Pancreas (tissue), 10 donors: Measurements from ENCODE around the gene MYL12A. TPM values are rescaled to one million over a fixed set of nuclear protein-coding genes. Genes with fewer than 3 reads are reported as not detected.

Experiments used
- ATAC-seq, 4 donors: fragments of 200-7000 bp; cut with Tn5 transposase; one replicate each; pipeline versions ENCODE4 v1.8.0 to v1.9.1; 2020; ENCODE audit warnings: mild to moderate bottlenecking in 4 of 4, moderate library complexity in 4 of 4
- DNase-seq, 6 donors: peaks; one replicate each; pipeline ENCODE4 v3.0.0-alpha.2; 2020
- FAIRE-seq: peaks from 2 replicates; lab custom pipeline; 2012; peaks lifted over from hg19 to GRCh38; lab: Jason Lieb, UNC
- H3K27ac ChIP-seq, 4 donors: fragments of 200-600 bp; sonication (generic); 1 replicate in 3 of 4; 2 replicates in 1 of 4; pipeline versions ENCODE4 v1.5.0 to v1.8.0; 2020
- H3K27me3 ChIP-seq, 4 donors: fragments of 200-600 bp; one replicate each; pipeline ENCODE4 v1.8.0; 2021
- H3K36me3 ChIP-seq, 3 donors: fragments of 200-600 bp; sonication (generic) in 1 of 3; one replicate each; pipeline versions ENCODE4 v1.5.0 to v1.8.0; 2020 to 2021
- H3K4me1 ChIP-seq, 3 donors: fragments of 200-600 bp; one replicate each; pipeline ENCODE4 v1.8.0; 2021
- H3K4me3 ChIP-seq, 4 donors: fragments of 200-600 bp; sonication (generic) in 2 of 4; one replicate each; pipeline versions ENCODE4 v1.5.0 to v1.8.0; 2020 to 2021
- H3K9me3 ChIP-seq, 4 donors: fragments of 200-600 bp; one replicate each; pipeline ENCODE4 v1.8.0; 2021
- WGBS, 2 donors: extraction: QIAGEN DNeasy Blood & Tissue Kit; methylation state at CpG; one replicate each; pipeline ENCODE4 v1.1.7; 2013; 5-methylcytosine and 5-hydroxymethylcytosine counted together
- intact Hi-C, 3 donors: fragments of 100-400 bp; cut with DNase I; formaldehyde crosslinking; loops; one replicate each; pipeline versions ENCODE4 v1.11.1 to v1.14.2; 2022
- polyA plus RNA-seq, 2 donors: library from polyadenylated mRNA; stranded (reverse); fragments of 200-250 nt; gene quantifications; one replicate each; pipeline ENCODE4 v1.2.3, GENCODE V29; 2013
- total RNA-seq, 6 donors: library from RNA; stranded (reverse); fragmentation: NEBNext Ultra II Directional in 4 of 6; extraction: Animal tissue kit (Norgen Biotek cat#: 25700) in 4 of 6; gene quantifications; one replicate each; pipeline versions ENCODE4 v1.2.1 to v1.2.4, GENCODE V29; 2021 to 2023
- TF ChIP-seq, protein P1 (sequence below), 4 donors: fragments of 200-600 bp; sonication (generic) in 3 of 4; IDR thresholded peaks; one replicate each; pipeline versions ENCODE4 v1.5.0 to v1.8.0; 2021; ENCODE audit warnings: antibody characterized with exemption in 4 of 4
- donor health status: healthy with polysubstance abuse.
- donor health status: DM: no; HTN: no; CAD: no; lungs with moderate emphysema.
- donor health status: DM: no; HTN: no; CAD: no.
- donor health status: control.
- donor health status: control.
- donor health status: Bipolar disorder and iron deficiency.
- donor health status: DM: yes; HTN: yes; CAD: no.
- donor health status: DM: no; HTN: no; CAD: no.
- donor health status: DM: no; HTN: no; CAD: no.
- donor health status: DM: yes; HTN: yes; CAD: no.

Gene MYL12A
- total and polyA plus RNA-seq, 8 donors: 89.6 to 203 (median 116) TPM

- Histone ChIP-seq H3K27ac (peak overlapping the region in 2 of 4 donors; percentile 3 to 66), H3K4me3 (no peak overlapping the region), H3K27me3 (no peaks in the 10 kb centered on the region), H3K9me3 (no peaks in the 10 kb centered on the region), H3K36me3 (peaks cover 0 to 28% (median 16%) of the 10 kb centered on the region in 3 donors), H3K4me1 (peaks cover 21 to 40% (median 39%) of the 10 kb centered on the region in 3 donors)
- TF ChIP-seq, protein P1, sequence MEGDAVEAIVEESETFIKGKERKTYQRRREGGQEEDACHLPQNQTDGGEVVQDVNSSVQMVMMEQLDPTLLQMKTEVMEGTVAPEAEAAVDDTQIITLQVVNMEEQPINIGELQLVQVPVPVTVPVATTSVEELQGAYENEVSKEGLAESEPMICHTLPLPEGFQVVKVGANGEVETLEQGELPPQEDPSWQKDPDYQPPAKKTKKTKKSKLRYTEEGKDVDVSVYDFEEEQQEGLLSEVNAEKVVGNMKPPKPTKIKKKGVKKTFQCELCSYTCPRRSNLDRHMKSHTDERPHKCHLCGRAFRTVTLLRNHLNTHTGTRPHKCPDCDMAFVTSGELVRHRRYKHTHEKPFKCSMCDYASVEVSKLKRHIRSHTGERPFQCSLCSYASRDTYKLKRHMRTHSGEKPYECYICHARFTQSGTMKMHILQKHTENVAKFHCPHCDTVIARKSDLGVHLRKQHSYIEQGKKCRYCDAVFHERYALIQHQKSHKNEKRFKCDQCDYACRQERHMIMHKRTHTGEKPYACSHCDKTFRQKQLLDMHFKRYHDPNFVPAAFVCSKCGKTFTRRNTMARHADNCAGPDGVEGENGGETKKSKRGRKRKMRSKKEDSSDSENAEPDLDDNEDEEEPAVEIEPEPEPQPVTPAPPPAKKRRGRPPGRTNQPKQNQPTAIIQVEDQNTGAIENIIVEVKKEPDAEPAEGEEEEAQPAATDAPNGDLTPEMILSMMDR (IDR thresholded peaks at IDR 0.05): no peak
- intact Hi-C loops: no loop called here
- no peak for ATAC-seq
- 68 to 70% methylated on average over 3 of the region's 3 CpGs for WGBS, 2 donors
- FAIRE-seq: no peak
- no peak for DNase-seq
These were observed 4.3 kb downstream of the MYL12A start for GRCh38 chr18:3251963-3252277.

GRCh38 chr18:3252843-3253242 lies 5.2 kb downstream of the MYL12A start:
- 88 to 93% methylated on average over 1 of the region's 1 CpG for WGBS, 2 donors
- no peak for DNase-seq
- Histone ChIP-seq H3K9me3 (no peaks in the 10 kb centered on the region), H3K4me1 (peaks cover 30 to 49% (median 48%) of the 10 kb centered on the region in 3 donors), H3K27me3 (no peaks in the 10 kb centered on the region), H3K4me3 (no peak overlapping the region), H3K36me3 (peaks cover 0 to 28% (median 16%) of the 10 kb centered on the region in 3 donors), H3K27ac (peak overlapping the region in 1 of 4 donors; percentile 66)
- no peak for ATAC-seq
- FAIRE-seq: no peak
- TF ChIP-seq, protein P1 (IDR thresholded peaks at IDR 0.05): no peak
- intact Hi-C loops: no loop called here

DNA sequence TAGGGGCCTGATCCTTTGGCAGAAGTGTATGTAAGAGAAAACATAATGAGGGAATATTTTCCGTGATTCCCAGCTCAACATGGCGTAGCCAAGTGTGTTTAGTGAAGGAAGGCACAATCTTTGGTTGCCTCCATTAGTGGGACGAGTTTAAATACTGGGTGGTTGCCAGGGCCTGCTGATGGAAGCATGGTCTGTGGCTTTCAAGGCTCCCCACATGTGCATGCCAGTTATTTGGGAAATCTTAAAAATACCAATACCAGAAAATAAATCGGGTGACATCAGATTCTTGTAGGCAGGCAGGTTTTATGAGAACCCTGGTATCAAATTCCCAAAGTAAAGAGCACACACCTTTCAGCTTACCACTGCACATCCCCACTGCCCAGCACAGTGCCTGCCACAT lies 7.1 kb downstream of the MYL12A start:
- Histone ChIP-seq H3K9me3 (no peaks in the 10 kb centered on the region), H3K4me3 (no peak overlapping the region), H3K36me3 (peaks cover 0 to 28% (median 16%) of the 10 kb centered on the region in 3 donors), H3K27ac (peak overlapping the region in 2 of 4 donors; percentile 93), H3K4me1 (peaks cover 29 to 52% (median 42%) of the 10 kb centered on the region in 3 donors), H3K27me3 (no peaks in the 10 kb centered on the region)
- intact Hi-C loops: no loop called here
- WGBS, 2 donors: 79 to 86% methylated on average over 4 of the region's 4 CpGs
- TF ChIP-seq, protein P1 (IDR thresholded peaks at IDR 0.05): no peak
- DNase-seq (no peak), ATAC-seq (no peak), FAIRE-seq (no peak)

DNA sequence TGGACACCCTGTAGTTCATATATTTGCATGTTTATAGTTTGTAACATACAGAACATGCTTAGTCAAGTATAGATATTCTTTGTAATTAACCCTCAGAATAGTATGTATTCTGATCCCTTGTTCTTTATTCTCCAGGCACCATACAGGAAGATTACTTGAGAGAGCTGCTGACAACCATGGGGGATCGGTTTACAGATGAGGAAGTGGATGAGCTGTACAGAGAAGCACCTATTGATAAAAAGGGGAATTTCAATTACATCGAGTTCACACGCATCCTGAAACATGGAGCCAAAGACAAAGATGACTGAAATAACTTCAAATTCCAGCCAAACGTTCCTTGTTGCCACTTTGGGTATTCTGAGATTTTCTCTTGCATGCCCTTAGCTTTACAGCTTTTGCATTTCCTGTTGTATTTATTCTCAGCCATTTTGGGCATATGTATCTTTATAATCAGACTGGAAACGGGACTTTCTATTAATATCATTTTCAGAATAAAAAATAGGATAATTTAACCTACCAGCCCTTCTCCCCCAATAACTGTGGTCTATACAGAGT lies 8.1 kb downstream of the MYL12A start:
- Histone ChIP-seq H3K9me3 (no peaks in the 10 kb centered on the region), H3K27me3 (no peaks in the 10 kb centered on the region), H3K4me3 (no peak overlapping the region), H3K4me1 (peaks cover 26 to 51% (median 36%) of the 10 kb centered on the region in 3 donors), H3K27ac (peak overlapping the region in 2 of 4 donors; percentile 93), H3K36me3 (peaks cover 0 to 28% (median 16%) of the 10 kb centered on the region in 3 donors)
- 69% methylated on average over 5 of the region's 5 CpGs for WGBS, 2 donors
- TF ChIP-seq, protein P1 (IDR thresholded peaks at IDR 0.05): no peak
- intact Hi-C loops: no loop called here
- no peak for DNase-seq
- ATAC-seq: no peak
- no peak for FAIRE-seq
